ENCODE data around the gene NELFA.

The NELFA gene

GRCh38 chr4:1969928-1970723 lies 38.6 kb downstream of the NELFA start:
- no peak for DNase-seq
- Histone ChIP-seq H3K27ac (no peak overlapping the region), H3K27me3 (ENCODE audit: insufficient read depth, low read depth, severe bottlenecking) (no peaks in the 10 kb centered on the region), H3K36me3 (peaks cover 92% of the 10 kb centered on the region), H3K9me3 (ENCODE audit: severe bottlenecking) (no peaks in the 10 kb centered on the region), H3K4me3 (ENCODE audit: low read depth, low read length) (no peak overlapping the region)
- no peak for TF ChIP-seq CTCF (IDR thresholded peaks at IDR 0.05; ENCODE audit: low read depth, low read length)

- Histone ChIP-seq H3K27me3 (ENCODE audit: insufficient read depth, low read depth, severe bottlenecking) (no peaks in the 10 kb centered on the region), H3K27ac (no peak overlapping the region), H3K9me3 (ENCODE audit: severe bottlenecking) (no peaks in the 10 kb centered on the region), H3K36me3 (peaks cover 92% of the 10 kb centered on the region), H3K4me3 (ENCODE audit: low read depth, low read length) (no peak overlapping the region)
- DNase-seq, result no peak
- no peak for TF ChIP-seq CTCF (IDR thresholded peaks at IDR 0.05; ENCODE audit: low read depth, low read length)
These were observed 40.0 kb downstream of the NELFA start for GRCh38 chr4:1968686-1969295.

GRCh38 chr4:1967512-1968149 lies 41.1 kb downstream of the NELFA start:
- no peak for DNase-seq
- H3K9me3 ChIP-seq (ENCODE audit: severe bottlenecking), result no peaks in the 10 kb centered on the region
- H3K27me3 ChIP-seq (ENCODE audit: insufficient read depth, low read depth, severe bottlenecking), result no peaks in the 10 kb centered on the region
- H3K36me3 ChIP-seq, result peaks cover 92% of the 10 kb centered on the region
- H3K27ac ChIP-seq, result no peak overlapping the region
- no peak overlapping the region for H3K4me3 ChIP-seq (ENCODE audit: low read depth, low read length)
- TF ChIP-seq CTCF (IDR thresholded peaks at IDR 0.05; ENCODE audit: low read depth, low read length), result no peak

GRCh38 chr4:1964971-1965370 lies 43.8 kb downstream of the NELFA start:
- H3K36me3 ChIP-seq, result peaks cover 93% of the 10 kb centered on the region
- H3K27me3 ChIP-seq (ENCODE audit: insufficient read depth, low read depth, severe bottlenecking), result no peaks in the 10 kb centered on the region
- no peak overlapping the region for H3K27ac ChIP-seq
- DNase-seq, result no peak
- H3K9me3 ChIP-seq (ENCODE audit: severe bottlenecking), result no peaks in the 10 kb centered on the region
- no peak for TF ChIP-seq CTCF (IDR thresholded peaks at IDR 0.05; ENCODE audit: low read depth, low read length)
- no peak overlapping the region for H3K4me3 ChIP-seq (ENCODE audit: low read depth, low read length)

GRCh38 chr4:1964443-1964842 lies 44.3 kb downstream of the NELFA start:
- no peaks in the 10 kb centered on the region for H3K9me3 ChIP-seq (ENCODE audit: severe bottlenecking)
- TF ChIP-seq CTCF (IDR thresholded peaks at IDR 0.05; ENCODE audit: low read depth, low read length), result no peak
- H3K4me3 ChIP-seq (ENCODE audit: low read depth, low read length), result no peak overlapping the region
- no peak for DNase-seq
- no peaks in the 10 kb centered on the region for H3K27me3 ChIP-seq (ENCODE audit: insufficient read depth, low read depth, severe bottlenecking)
- no peak overlapping the region for H3K27ac ChIP-seq
- H3K36me3 ChIP-seq, result peaks cover 95% of the 10 kb centered on the region
